Thymus (tissue), 11 donors: ENCODE data around the gene ZFP36. TPM values are rescaled to one million over a fixed set of nuclear protein-coding genes. Genes with fewer than 3 reads are reported as not detected.
A peak's percentile ranks its signal among the peaks of the same experiment; 100 is the strongest.

Source experiments
- DNase-seq, 9 donors: peaks; one replicate each; pipeline ENCODE4 v3.0.0-alpha.2; 2013; ENCODE audit warnings: low spot score in 9 of 9, low read depth in 6 of 9, missing footprints in 1 of 9
- H3K27ac ChIP-seq, 2 donors: one replicate each; pipeline ENCODE4 v1.5.1; 2013; ENCODE audit warnings: control low read depth in 1 of 2, low read depth in 1 of 2, low read length in 1 of 2, mild to moderate bottlenecking in 1 of 2, moderate library complexity in 1 of 2
- H3K27me3 ChIP-seq, 2 donors: one replicate each; pipeline ENCODE4 v1.5.1; 2013; ENCODE audit warnings: low read length in 1 of 2; ENCODE audit not compliant: control insufficient read depth in 2 of 2, insufficient read depth in 1 of 2
- H3K36me3 ChIP-seq, 2 donors: one replicate each; pipeline ENCODE4 v1.5.1; 2013; ENCODE audit warnings: low read length in 1 of 2, mild to moderate bottlenecking in 1 of 2, moderate library complexity in 1 of 2; ENCODE audit not compliant: control insufficient read depth in 2 of 2, insufficient read depth in 2 of 2
- H3K4me1 ChIP-seq, 2 donors: one replicate each; pipeline ENCODE4 v1.5.1; 2013; ENCODE audit warnings: low read length in 2 of 2; ENCODE audit not compliant: control insufficient read depth in 2 of 2, insufficient read depth in 2 of 2
- H3K4me3 ChIP-seq, 2 donors: one replicate each; pipeline ENCODE4 v1.5.1; 2013; ENCODE audit warnings: low read length in 2 of 2, control low read depth in 1 of 2, mild to moderate bottlenecking in 1 of 2
- H3K9me3 ChIP-seq, 2 donors: one replicate each; pipeline ENCODE4 v1.5.1; 2013; ENCODE audit warnings: low read length in 1 of 2, mild to moderate bottlenecking in 1 of 2; ENCODE audit not compliant: control insufficient read depth in 2 of 2, insufficient read depth in 1 of 2
- WGBS: extraction: QIAGEN DNeasy Blood & Tissue Kit; methylation state at CpG from one replicate; pipeline ENCODE4 v1.1.7; 2013; 5-methylcytosine and 5-hydroxymethylcytosine counted together
- polyA plus RNA-seq: library from polyadenylated mRNA; stranded (reverse); fragments of 200-250 nt; gene quantifications from one replicate; pipeline ENCODE4 v1.2.3, GENCODE V29; 2013
- total RNA-seq: library from RNA; stranded (reverse); fragments of 120-200 nt; gene quantifications from one replicate; pipeline ENCODE4 v1.2.4, GENCODE V29; 2013
- donor health status: healthy.

ZFP36 gene
- total and polyA plus RNA-seq, 2 donors: 15.8 to 250 TPM

DNA sequence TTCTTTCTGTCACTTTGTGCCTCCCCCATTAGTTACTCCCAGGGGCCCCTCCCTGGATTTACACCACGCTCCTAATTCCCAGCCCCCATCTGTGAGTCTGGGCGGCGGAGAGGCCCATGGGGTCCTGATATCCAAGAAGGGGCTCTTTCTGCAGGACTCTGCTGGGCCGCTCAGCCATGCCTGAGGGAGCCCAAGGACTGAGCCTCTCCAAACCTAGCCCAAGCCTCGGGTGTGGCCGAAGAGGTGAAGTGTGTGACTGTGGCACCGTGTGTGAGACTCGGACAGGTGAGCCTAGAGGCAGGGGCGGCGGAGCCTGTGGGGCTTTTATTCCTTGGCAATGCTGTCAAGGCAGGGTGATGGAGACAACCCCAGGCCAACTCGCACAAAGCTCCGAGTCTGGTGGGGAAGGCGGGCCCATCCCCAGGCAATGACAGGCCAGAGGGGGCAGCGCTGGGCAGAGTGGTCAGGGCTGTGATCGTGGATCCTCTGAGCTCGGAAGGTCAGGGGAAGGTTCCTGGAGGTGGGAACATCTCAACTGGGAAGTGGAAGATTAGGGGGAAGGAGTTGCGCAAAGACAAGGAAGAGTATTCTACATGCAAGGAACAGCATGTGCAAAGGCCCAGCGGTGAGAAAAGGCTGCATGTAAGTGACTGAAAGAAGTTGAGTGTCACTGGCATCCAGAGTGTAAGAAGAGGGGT is 7.4 kb downstream of the ZFP36 start:
- WGBS: 81% methylated on average over 18 of the region's 18 CpGs
- Histone ChIP-seq H3K36me3 (peaks cover 27 to 41% of the 10 kb centered on the region in 2 donors), H3K27me3 (no peaks in the 10 kb centered on the region), H3K4me3 (peak overlapping the region; percentile 73 to 99), H3K4me1 (peaks cover 13 to 40% of the 10 kb centered on the region in 2 donors), H3K27ac (peak overlapping the region; percentile 62 to 97), H3K9me3 (no peaks in the 10 kb centered on the region)
- DNase-seq: no peak

DNA sequence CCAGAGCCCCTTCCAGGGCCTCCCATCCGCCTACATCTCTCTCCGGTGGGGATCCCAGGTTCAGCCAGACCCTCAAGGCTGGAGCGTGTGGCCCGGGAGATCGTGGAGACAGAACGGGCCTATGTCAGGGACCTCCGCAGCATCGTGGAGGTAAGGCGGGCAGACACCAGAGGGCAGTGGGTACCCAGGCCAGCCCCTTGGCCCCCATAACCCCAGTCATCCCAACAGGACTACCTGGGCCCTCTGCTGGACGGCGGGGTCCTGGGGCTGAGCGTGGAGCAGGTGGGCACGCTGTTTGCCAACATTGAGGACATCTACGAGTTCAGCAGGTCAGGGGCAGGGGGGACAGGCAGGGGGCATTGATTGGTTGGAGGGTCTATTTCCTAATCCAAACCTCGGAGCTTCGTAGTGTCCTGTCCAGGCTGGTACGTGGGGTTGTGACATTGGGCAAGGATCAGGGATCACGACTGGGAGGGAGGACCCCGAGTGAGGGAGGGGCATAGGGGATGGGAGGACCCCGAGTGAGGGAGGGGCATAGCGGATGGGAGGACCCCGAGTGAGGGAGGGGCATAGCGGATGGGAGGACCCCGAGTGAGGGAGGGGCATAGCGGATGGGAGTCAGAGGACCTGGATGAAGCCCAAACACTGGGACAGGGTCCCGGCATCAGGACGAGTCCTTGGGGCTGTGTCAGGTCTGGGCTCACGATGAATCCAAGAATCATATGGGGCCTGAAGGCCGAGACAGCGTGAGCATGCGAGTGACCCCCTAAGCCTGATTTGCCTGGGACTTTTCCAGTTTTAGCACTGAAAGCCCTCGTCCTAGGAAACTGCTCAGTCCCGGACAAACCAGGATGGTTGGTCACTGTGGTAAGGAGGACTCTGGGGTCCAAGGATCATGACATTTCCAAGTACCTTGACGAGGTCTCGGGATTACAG is 8.7 kb downstream of the ZFP36 start:
- DNase-seq: no peak
- Histone ChIP-seq H3K4me3 (no peak overlapping the region), H3K27ac (no peak overlapping the region), H3K36me3 (peaks cover 29 to 49% of the 10 kb centered on the region in 2 donors), H3K4me1 (peaks cover 13 to 29% of the 10 kb centered on the region in 2 donors), H3K27me3 (no peaks in the 10 kb centered on the region), H3K9me3 (no peaks in the 10 kb centered on the region)
- WGBS: 97% methylated on average over 35 of the region's 35 CpGs

DNA sequence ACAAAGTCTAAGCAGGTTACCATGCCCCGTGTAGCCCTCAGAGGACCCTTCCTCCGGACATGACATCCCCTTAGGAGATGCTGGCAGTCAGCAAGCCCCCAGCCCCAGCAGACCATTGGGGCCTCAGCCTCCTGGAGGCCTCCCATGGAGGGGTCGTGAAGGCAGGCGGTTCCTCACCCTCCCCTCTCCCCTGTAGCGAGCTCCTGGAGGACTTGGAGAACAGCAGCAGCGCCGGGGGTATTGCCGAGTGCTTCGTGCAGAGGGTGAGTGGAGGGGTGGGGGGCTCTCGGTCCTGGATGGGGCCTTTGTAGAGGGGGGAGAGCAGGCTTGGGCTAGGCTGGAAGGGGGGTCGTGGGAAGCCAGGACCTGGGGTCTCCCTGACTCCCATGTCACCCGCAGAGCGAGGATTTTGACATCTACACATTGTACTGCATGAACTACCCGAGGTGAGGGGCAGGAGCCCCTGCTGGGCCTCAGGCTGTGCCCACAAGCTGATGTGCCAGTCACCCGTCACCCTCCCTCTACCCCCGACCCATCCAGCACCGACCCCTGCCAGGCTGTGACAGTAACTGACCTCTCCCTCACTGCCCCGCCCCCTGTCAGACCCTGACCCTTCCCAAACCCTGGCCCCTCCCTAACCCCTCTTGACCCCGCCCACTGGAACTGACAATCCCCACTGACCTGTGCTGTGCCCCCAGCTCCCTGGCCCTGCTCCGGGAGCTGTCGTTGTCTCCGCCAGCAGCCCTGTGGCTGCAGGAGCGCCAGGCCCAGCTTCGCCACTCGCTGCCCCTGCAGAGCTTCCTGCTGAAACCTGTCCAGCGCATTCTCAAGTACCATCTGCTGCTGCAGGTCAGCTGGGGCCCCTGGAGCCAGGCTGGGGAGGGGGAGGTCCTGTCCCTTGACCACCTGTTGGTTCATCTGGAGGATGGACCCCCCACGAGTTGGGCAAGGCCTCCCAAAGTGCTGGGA is 9.8 kb downstream of the ZFP36 start:
- Histone ChIP-seq H3K4me3 (no peak overlapping the region), H3K36me3 (peaks cover 38 to 59% of the 10 kb centered on the region in 2 donors), H3K9me3 (no peaks in the 10 kb centered on the region), H3K4me1 (peaks cover 4 to 18% of the 10 kb centered on the region in 2 donors), H3K27me3 (no peaks in the 10 kb centered on the region), H3K27ac (no peak overlapping the region)
- WGBS: 94% methylated on average over 27 of the region's 27 CpGs
- DNase-seq: no peak

DNA sequence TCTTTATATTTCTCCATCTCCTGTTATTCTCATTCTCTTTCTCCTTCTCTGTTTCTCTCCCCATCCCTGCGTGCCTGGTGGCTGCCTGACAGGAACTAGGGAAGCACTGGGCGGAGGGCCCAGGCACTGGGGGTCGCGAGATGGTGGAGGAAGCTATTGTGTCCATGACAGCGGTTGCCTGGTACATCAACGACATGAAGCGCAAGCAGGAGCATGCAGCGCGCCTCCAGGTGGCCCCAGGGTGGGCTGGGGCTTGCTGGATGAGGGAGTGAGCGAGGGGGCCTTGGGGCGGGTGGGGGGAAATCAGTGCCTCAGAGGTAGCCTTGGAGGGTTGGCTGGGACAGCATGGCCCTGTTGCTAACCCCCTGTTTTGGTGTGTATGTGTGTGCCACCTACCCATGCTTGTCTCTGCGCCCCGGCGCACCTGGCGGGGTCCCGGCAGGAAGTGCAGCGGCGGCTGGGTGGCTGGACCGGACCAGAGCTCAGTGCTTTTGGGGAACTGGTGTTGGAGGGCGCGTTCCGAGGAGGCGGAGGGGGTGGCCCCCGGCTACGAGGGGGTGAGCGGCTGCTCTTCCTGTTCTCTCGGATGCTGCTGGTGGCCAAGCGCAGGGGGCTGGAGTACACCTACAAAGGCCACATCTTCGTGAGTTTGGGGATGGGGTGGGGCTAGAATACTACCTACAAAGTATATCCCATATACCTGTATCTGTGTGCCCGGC is 11.0 kb downstream of the ZFP36 start:
- WGBS: 86% methylated on average over 30 of the region's 30 CpGs
- H3K9me3 ChIP-seq: no peaks in the 10 kb centered on the region
- H3K27ac ChIP-seq: peak overlapping the region in 1 of 2 donors; percentile 27
- peaks cover 45 to 70% of the 10 kb centered on the region in 2 donors for H3K36me3 ChIP-seq
- H3K4me1 ChIP-seq: peaks cover 4 to 17% of the 10 kb centered on the region in 2 donors
- no peak overlapping the region for H3K4me3 ChIP-seq
- no peaks in the 10 kb centered on the region for H3K27me3 ChIP-seq
- no peak for DNase-seq

DNA sequence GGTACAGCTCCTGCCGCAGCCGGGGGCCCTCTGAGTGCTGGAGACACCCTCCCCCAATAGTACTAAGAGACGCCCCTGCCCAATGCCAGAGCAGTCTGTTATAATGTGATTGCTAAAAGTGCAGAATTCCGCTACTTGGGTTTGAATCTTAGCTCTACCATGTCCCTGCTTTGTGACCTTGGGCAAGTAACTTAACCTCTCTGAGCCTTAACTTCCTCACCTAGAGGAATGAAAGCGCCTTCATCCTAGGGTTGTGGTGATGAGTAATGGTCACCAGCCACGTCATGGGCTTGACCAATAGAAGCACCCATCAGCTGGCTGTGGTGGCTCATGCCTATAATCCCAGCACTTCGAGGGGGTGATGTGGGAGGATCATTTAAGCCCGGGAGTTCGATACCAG is 12.4 kb downstream of the ZFP36 start:
- no peak overlapping the region for H3K4me3 ChIP-seq
- H3K36me3 ChIP-seq: peaks cover 57 to 83% of the 10 kb centered on the region in 2 donors
- peaks cover 3 to 11% of the 10 kb centered on the region in 2 donors for H3K4me1 ChIP-seq
- no peak for DNase-seq
- H3K9me3 ChIP-seq: no peaks in the 10 kb centered on the region
- H3K27me3 ChIP-seq: no peaks in the 10 kb centered on the region
- WGBS: 82% methylated on average over 9 of the region's 9 CpGs
- no peak overlapping the region for H3K27ac ChIP-seq

DNA sequence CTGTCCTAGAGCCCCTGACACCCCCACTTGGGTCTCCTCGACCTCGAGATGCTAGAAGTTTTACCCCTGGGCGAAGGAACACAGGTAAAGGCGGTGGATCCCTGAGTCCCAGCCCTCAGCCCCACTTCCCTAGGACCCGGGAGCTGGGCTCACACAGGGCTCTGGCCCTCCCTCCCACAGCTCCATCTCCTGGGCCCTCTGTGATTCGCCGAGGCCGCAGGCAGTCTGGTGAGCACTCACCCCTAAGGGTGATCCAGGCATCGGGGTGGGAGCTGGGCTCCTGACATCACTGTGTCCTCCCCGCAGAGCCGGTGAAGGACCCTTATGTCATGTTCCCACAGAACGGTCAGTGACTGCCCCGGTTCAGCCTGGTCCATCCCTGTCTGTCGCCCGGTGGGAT is 14.1 kb downstream of the ZFP36 start:
- Histone ChIP-seq H3K4me1 (no peaks in the 10 kb centered on the region), H3K36me3 (peaks cover 67 to 91% of the 10 kb centered on the region in 2 donors), H3K27me3 (no peaks in the 10 kb centered on the region), H3K9me3 (no peaks in the 10 kb centered on the region), H3K27ac (no peak overlapping the region), H3K4me3 (no peak overlapping the region)
- WGBS: 98% methylated on average over 15 of the region's 15 CpGs
- no peak for DNase-seq

DNA sequence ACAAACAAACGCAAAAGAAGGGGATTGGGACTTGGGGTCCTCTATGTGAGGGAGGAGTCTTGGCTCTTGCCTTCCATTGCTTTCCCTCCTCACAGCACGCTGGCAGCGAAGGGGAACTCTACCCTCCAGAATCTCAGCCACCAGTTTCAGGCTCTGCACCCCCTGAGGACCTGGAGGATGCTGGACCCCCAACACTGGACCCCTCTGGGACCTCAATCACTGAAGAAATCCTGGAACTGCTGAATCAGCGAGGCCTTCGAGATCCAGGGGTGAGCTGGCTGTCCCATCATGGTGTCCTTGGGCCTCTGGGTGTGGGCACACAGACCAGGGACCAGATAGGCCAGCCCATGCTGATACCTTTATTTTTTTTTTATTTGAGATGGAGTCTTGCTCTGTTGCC is 15.4 kb downstream of the ZFP36 start:
- Histone ChIP-seq H3K36me3 (peaks cover 58 to 80% of the 10 kb centered on the region in 2 donors), H3K4me3 (no peak overlapping the region), H3K4me1 (no peaks in the 10 kb centered on the region), H3K9me3 (no peaks in the 10 kb centered on the region), H3K27ac (no peak overlapping the region), H3K27me3 (no peaks in the 10 kb centered on the region)
- no peak for DNase-seq
- 98% methylated on average over 5 of the region's 5 CpGs for WGBS
